Gastroesophageal sphincter (tissue), 3 donors: ENCODE measurements around the gene SHKBP1.

Source experiments
- EP300 ChIP-seq: sonication (generic); formaldehyde crosslinking; IDR thresholded peaks from one replicate; pipeline ENCODE4 v1.6.1; 2017; ENCODE audit warnings: antibody characterized with exemption, mild to moderate bottlenecking
- TF ChIP-seq, protein P1 (sequence below), 4 experiments: fragments of 200-600 bp in 2 of 4; fragments of 450-650 bp in 2 of 4; sonication (generic) in 1 of 4; IDR thresholded peaks; one replicate each; pipeline ENCODE4 v1.5.1; 2017 to 2019; ENCODE audit warnings: antibody characterized with exemption in 4 of 4, mild to moderate bottlenecking in 2 of 4, moderate library complexity in 2 of 4

DNA sequence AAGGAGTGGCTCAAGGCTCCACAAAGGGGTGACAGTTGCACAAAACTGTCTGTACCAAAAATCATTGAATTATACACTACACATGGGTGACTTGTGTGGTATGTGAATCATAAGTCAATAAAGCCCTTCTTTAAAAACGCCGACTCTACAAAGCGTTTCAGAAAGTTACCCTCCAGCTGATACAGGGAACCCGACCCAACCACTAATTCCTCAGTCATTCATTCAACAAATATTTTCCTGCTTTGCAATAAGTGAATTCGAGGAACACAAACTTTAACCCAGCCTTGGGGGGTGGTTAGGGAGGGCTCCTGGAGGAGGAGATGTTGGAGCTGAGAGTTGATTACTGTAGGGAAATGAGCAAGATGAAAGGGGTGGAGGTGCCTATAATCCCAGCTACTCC lies 56.5 kb downstream of the SHKBP1 start:
- TF ChIP-seq EP300 = no peak
- TF ChIP-seq, protein P1, sequence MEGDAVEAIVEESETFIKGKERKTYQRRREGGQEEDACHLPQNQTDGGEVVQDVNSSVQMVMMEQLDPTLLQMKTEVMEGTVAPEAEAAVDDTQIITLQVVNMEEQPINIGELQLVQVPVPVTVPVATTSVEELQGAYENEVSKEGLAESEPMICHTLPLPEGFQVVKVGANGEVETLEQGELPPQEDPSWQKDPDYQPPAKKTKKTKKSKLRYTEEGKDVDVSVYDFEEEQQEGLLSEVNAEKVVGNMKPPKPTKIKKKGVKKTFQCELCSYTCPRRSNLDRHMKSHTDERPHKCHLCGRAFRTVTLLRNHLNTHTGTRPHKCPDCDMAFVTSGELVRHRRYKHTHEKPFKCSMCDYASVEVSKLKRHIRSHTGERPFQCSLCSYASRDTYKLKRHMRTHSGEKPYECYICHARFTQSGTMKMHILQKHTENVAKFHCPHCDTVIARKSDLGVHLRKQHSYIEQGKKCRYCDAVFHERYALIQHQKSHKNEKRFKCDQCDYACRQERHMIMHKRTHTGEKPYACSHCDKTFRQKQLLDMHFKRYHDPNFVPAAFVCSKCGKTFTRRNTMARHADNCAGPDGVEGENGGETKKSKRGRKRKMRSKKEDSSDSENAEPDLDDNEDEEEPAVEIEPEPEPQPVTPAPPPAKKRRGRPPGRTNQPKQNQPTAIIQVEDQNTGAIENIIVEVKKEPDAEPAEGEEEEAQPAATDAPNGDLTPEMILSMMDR (IDR thresholded peaks at IDR 0.05) = no peak
